A673 (cell line): Measurements from ENCODE around the gene MAPKAP1. TPM values are rescaled to one million over a fixed set of nuclear protein-coding genes. Genes with fewer than 3 reads are reported as not detected.

ENCODE experiments used
- BruUV-seq: library from RNA; stranded (reverse); fragments of 400-500 nt; replicated peaks from 2 replicates; lab custom pipeline; 2021; lab: Mats Ljungman, UMichigan
- CTCF ChIA-PET: fragments of 300-600 bp; sonication (Branson Sonifier 250); formaldehyde crosslinking; loops from one replicate; lab custom pipeline; 2022; ENCODE audit warnings: antibody characterized with exemption; lab: Charles Lee
- POLR2A ChIA-PET: fragments of 300-600 bp; sonication (Branson Sonifier 250); formaldehyde crosslinking; loops from one replicate; lab custom pipeline; 2022; ENCODE audit warnings: antibody characterized with exemption; ENCODE audit not compliant: low non-redundant PET; lab: Charles Lee
- DNase-seq: peaks from one replicate; pipeline ENCODE4 v3.0.0-alpha.2; 2015; ENCODE audit warnings: low spot score
- H3K27ac ChIP-seq: fragments of 200-600 bp; sonication (generic); 2 replicates; pipeline ENCODE4 v1.5.1; 2016; ENCODE audit warnings: mixed run types, low read depth, mild to moderate bottlenecking, mixed read lengths, antibody characterized with exemption, low read length; ENCODE audit not compliant: poor library complexity, severe bottlenecking
- H3K27me3 ChIP-seq: fragments of 200-600 bp; sonication (generic); replicated peaks from 2 replicates; pipeline ENCODE4 v1.6.1; 2017; ENCODE audit warnings: mixed run types, low read depth, mild to moderate bottlenecking, mixed read lengths, antibody characterized with exemption, low read length; ENCODE audit not compliant: insufficient read depth, poor library complexity
- H3K36me3 ChIP-seq: fragments of 200-600 bp; sonication (generic); 2 replicates; pipeline ENCODE4 v1.6.1; 2016; ENCODE audit warnings: mixed run types, mild to moderate bottlenecking, mixed read lengths, antibody characterized with exemption, low read length; ENCODE audit not compliant: insufficient read depth, poor library complexity, severe bottlenecking
- H3K4me1 ChIP-seq: fragments of 200-600 bp; sonication (generic); 2 replicates; pipeline ENCODE4 v1.6.1; 2017; ENCODE audit warnings: mixed run types, mild to moderate bottlenecking, mixed read lengths, antibody characterized with exemption, low read length; ENCODE audit not compliant: insufficient read depth, poor library complexity, severe bottlenecking
- H3K4me3 ChIP-seq: fragments of 200-600 bp; sonication (generic); 2 replicates; pipeline ENCODE4 v1.5.1; 2016; ENCODE audit warnings: low read depth, mixed run types, mild to moderate bottlenecking, mixed read lengths, low read length; ENCODE audit not compliant: poor library complexity, severe bottlenecking
- H3K9me3 ChIP-seq: fragments of 200-600 bp; sonication (generic); 2 replicates; pipeline ENCODE4 v1.6.1; 2016; ENCODE audit warnings: mixed run types, low read depth, mild to moderate bottlenecking, mixed read lengths, antibody characterized with exemption, low read length; ENCODE audit not compliant: poor library complexity, severe bottlenecking
- CTCF ChIP-seq: fragments of 300-800, 200-600 bp; sonication (generic); conservative IDR thresholded peaks from 2 replicates; pipeline ENCODE4 v1.5.1; 2017; ENCODE audit warnings: low read depth, mild to moderate bottlenecking, antibody characterized with exemption, low read length, moderate library complexity, mixed read lengths
- EZH2 ChIP-seq: fragments of 200-600 bp; sonication (generic); IDR thresholded peaks from 2 replicates; pipeline ENCODE4 v1.6.1; 2017; ENCODE audit warnings: borderline replicate concordance, low read depth, mild to moderate bottlenecking, mixed read lengths, antibody characterized with exemption, low read length; ENCODE audit not compliant: poor library complexity, severe bottlenecking
- intact Hi-C: fragments of 100-400 bp; cut with micrococcal nuclease; formaldehyde crosslinking; loops from one replicate; pipeline ENCODE4 v1.10.0; 2022; ENCODE audit not compliant: unreplicated experiment
- total RNA-seq: library from RNA; stranded (reverse); gene quantifications from 2 replicates; pipeline ENCODE4 v1.2.3, GENCODE V29; 2021

The MAPKAP1 gene
- total RNA-seq, 1 experiment from 2014 or later, result 98.7 TPM

DNA sequence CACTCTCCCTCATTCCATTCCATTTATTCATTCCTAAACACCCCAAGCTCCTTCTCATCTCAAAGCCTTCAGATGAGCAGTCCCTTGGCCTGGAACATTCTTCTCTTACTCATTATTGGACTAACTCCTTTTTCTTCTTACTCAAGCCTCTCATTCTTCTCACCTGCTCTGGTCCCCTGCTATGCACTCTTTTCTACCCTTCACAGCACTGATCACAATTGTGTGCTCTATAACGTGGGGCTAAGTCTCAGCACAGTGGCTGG, 212.4 kb downstream of the MAPKAP1 start:
- BruUV-seq, result no TSS peak
- POLR2A ChIA-PET, result no interaction called here
- no peak overlapping the region for H3K4me3 ChIP-seq
- TF ChIP-seq EZH2, result no peak
- no peak for TF ChIP-seq CTCF
- CTCF ChIA-PET, result no interaction called here
- no peak for DNase-seq
- no peaks in the 10 kb centered on the region for H3K36me3 ChIP-seq
- H3K27me3 ChIP-seq, result no peaks in the 10 kb centered on the region
- no peaks in the 10 kb centered on the region for H3K9me3 ChIP-seq
- no peaks in the 10 kb centered on the region for H3K4me1 ChIP-seq
- intact Hi-C loops, result no loop called here
- H3K27ac ChIP-seq, result no peak overlapping the region

DNA sequence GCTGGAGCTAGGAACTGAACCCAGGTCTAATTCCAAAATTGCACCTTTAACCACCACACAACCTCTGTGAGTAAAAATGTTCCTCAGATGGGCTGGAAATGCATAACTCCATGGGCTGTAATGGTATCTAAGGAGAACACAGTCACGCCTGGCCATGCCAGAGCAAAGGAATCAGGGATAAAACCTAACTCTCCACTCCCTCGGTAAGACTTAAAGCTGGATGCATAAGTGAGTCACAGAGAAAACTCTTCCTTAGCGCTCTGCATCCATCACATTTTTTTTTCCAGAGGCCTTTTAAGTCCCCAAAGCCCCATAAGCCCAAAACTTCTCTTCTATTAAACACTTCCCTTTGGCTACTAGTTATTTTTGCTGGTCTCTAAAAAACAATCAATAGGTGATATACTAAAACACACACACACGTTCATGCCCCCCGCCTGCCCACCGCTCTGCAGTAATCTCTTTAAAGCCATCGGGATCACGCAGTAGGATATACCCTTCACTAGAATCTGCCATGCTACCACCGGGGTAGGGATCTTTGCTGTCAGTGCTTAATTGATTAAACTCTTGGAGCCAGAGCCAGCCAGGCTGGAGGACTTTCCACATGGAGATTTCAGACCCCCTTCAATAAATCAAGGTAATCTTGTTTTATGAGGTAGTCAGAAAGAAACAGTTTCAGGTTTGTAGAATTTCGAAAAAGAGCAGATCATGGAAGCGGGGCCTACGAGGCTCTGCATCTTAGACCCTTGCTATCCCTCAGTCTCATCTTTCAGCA, 212.9 kb downstream of the MAPKAP1 start:
- Histone ChIP-seq H3K27me3 (no peaks in the 10 kb centered on the region), H3K27ac (no peak overlapping the region), H3K9me3 (no peaks in the 10 kb centered on the region), H3K4me3 (no peak overlapping the region), H3K36me3 (no peaks in the 10 kb centered on the region), H3K4me1 (no peaks in the 10 kb centered on the region)
- intact Hi-C loops, result no loop called here
- DNase-seq, result no peak
- POLR2A ChIA-PET, result no interaction called here
- BruUV-seq, result no TSS peak
- TF ChIP-seq CTCF, result no peak
- no peak for TF ChIP-seq EZH2
- CTCF ChIA-PET, result interaction anchor here (0.5 kb wide), 1 partner anchor 86 kb away, joined by 3 read pairs; no protein-coding TSS in a partner anchor

GRCh38 chr9:125493384-125493783, 213.6 kb downstream of the MAPKAP1 start:
- Histone ChIP-seq H3K27me3 (no peaks in the 10 kb centered on the region), H3K4me3 (no peak overlapping the region), H3K9me3 (no peaks in the 10 kb centered on the region), H3K36me3 (no peaks in the 10 kb centered on the region), H3K27ac (no peak overlapping the region), H3K4me1 (no peaks in the 10 kb centered on the region)
- CTCF ChIA-PET, result no interaction called here
- POLR2A ChIA-PET, result no interaction called here
- intact Hi-C loops, result no loop called here
- no TSS peak for BruUV-seq
- no peak for DNase-seq
- TF ChIP-seq CTCF (no peak), EZH2 (no peak)
